Measurements from ENCODE around the gene PSMD10. TPM values are rescaled to one million over a fixed set of nuclear protein-coding genes. Genes with fewer than 3 reads are reported as not detected.

Gene PSMD10, protein sequence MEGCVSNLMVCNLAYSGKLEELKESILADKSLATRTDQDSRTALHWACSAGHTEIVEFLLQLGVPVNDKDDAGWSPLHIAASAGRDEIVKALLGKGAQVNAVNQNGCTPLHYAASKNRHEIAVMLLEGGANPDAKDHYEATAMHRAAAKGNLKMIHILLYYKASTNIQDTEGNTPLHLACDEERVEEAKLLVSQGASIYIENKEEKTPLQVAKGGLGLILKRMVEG
- total RNA-seq: 22.1 TPM
- long read RNA-seq, transcript PSMD10-201 (5 exons, 1,546 nt): major isoform, 20 of 26 reads
- long read RNA-seq, partial matches to known transcripts: 1 of 26 reads
- long read RNA-seq, other reads (novel, unspliced or antisense): 2 of 26 reads

DNA sequence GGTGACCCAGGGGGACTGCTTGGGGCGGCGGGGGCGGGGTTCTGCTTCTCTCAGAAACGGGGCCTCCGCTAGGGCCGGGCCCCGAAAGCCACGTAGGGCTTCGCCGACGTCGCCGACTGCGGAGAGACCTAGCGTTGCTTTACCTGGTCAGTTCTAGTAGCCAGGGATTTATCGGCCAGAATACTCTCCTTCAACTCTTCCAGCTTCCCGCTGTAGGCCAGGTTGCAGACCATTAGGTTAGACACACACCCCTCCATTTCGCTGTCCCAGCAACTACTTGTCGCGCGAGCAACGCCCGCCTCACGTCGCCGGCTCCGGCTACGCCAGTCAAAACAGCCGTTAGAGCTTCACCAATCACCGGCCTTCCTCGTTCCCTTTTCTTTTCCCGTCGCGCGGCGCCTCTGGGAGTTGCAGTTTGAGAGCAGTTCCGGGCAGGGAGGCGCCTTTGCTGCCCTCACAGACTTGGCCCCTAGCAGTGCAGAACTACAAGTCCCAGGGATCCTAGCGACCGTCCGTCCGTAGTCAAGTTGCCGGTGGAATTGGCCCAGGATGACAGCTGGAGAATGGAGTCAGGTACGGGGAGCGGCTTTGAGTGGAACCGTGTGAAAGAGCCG lies at the start of gene PSMD10, which contains the start of gene ATG4A:
Gene PSMD10, minus strand, starts transcription at position 279 of the 614 bp plus-strand sequence. Its CDS starts 22 bp downstream, at position 257.
Gene ATG4A, plus strand, starts transcription at position 515 of the 614 bp plus-strand sequence. Its CDS starts 49 bp downstream, at position 564.
- DNase-seq (ENCODE audit: low spot score): peak; percentile 96
- intact Hi-C loops (cut with DNase I): loop anchor here (5.0 kb wide), 1 partner anchor 41 kb away; no protein-coding TSS in a partner anchor

GRCh38 chrX:108138814-108139702 lies 47.7 kb upstream of the PSMD10 start:
- intact Hi-C loops (cut with DNase I): loop anchor here (2.0 kb wide), 1 partner anchor 118 kb away; no protein-coding TSS in a partner anchor
- no peak for DNase-seq (ENCODE audit: low spot score)

DNA sequence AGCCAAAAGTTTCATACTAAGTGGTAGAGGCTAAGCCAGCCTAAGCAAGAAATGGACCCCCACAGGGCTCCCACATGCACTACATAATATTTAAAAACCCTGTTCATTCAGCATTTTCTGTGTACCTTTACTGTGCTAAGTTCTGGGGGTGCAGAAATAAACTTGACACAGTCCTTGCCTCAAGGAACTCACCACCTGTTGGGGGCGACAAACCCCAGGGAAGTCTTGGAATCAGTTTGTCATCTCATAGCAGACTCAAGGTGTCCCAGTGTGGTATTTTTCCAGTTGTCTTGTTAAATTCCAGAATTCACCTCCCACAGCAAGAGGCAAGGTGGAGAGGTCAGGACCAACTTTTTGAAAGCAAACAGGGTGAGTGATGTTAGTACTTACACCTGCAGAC lies 43.4 kb upstream of the PSMD10 start:
- DNase-seq (ENCODE audit: low spot score): no peak
- intact Hi-C loops (cut with DNase I): loop anchor here (5.0 kb wide), 1 partner anchor 42 kb away; the partner anchor contains the start of genes ATG4A and PSMD10

- DNase-seq (ENCODE audit: low spot score): no peak
- intact Hi-C loops (cut with DNase I): loop anchor here (5.0 kb wide), 1 partner anchor 41 kb away; the partner anchor contains the start of genes ATG4A and PSMD10
These were observed 41.5 kb upstream of the PSMD10 start for GRCh38 chrX:108132876-108133275.

GRCh38 chrX:108132034-108132433 lies 40.7 kb upstream of the PSMD10 start:
- no peak for DNase-seq (ENCODE audit: low spot score)
- intact Hi-C loops (cut with DNase I): loop anchor here (5.0 kb wide), 1 partner anchor 40 kb away; the partner anchor contains the start of genes ATG4A and PSMD10

GRCh38 chrX:108131471-108131870 lies 40.1 kb upstream of the PSMD10 start:
- DNase-seq (ENCODE audit: low spot score): no peak
- intact Hi-C loops (cut with DNase I): loop anchor here (5.0 kb wide), 1 partner anchor 39 kb away; the partner anchor contains the start of genes ATG4A and PSMD10

DNA sequence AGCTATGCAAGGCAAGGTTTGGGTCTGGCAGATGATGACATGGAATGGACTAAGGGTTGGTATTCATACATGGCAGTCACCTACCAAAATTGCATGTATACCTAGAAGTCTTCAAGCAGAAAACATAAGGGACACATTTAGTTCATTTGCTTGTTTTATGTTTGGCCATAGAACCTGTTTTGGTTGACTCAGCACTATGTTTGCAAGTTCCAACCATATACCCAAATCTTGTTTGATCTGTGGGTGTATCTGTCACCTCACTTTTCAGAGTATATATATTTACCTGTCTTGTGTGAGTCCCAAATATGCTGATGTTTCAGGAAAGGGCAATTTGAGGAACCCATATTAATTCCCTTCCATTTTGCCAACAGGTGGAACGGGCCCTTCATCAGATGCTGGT lies 39.5 kb upstream of the PSMD10 start:
- DNase-seq (ENCODE audit: low spot score): no peak
- intact Hi-C loops (cut with DNase I): loop anchor here (5.0 kb wide), 1 partner anchor 39 kb away; the partner anchor contains the start of genes ATG4A and PSMD10

- intact Hi-C loops (cut with DNase I): no loop called here
- DNase-seq (ENCODE audit: low spot score): no peak
These were observed 35.8 kb upstream of the PSMD10 start for GRCh38 chrX:108127152-108127551.

GRCh38 chrX:108126661-108127060 lies 35.3 kb upstream of the PSMD10 start:
- no peak for DNase-seq (ENCODE audit: low spot score)
- intact Hi-C loops (cut with DNase I): no loop called here

DNA sequence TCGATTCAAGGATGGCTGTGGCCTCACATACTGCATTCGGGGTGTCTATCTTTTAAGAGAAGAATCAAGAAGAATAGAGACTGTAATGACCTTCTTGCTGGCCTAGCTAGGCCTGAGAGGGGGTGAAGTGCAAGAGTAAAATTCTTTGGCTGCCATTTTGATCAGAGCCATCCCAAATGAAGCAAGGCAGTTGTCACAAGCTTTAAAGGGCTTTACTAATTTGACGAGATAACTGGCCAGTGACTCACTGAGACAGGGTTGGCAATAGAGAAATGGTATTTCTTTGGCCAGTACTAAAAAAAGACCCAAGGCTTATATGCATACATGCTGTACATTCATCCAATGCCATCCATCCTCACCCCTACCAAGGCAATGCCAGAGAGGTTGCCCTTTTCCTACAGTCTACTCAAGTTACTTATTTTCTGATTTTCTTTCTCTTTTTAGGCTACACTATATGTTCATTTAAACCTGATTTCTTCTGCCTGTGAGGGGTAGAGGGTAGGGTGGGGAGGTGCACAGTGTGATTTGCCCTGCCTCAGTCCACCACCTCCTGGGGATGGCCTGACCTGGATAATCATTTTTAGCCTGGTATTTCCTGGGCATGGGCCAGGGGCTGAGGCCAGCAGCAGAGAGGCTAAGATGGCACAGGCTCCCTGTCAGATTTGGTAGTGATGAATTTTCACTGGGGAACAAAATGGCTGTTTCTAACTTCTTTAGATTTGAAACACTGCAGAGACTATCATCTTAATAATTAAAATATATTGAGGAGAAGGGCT lies 32.4 kb upstream of the PSMD10 start:
- no peak for DNase-seq (ENCODE audit: low spot score)
- intact Hi-C loops (cut with DNase I): no loop called here

- DNase-seq (ENCODE audit: low spot score): no peak
- intact Hi-C loops (cut with DNase I): no loop called here
These were observed 31.4 kb upstream of the PSMD10 start for GRCh38 chrX:108122748-108123147.

GRCh38 chrX:108121291-108121690 lies 29.9 kb upstream of the PSMD10 start:
- no peak for DNase-seq (ENCODE audit: low spot score)
- intact Hi-C loops (cut with DNase I): no loop called here

DNA sequence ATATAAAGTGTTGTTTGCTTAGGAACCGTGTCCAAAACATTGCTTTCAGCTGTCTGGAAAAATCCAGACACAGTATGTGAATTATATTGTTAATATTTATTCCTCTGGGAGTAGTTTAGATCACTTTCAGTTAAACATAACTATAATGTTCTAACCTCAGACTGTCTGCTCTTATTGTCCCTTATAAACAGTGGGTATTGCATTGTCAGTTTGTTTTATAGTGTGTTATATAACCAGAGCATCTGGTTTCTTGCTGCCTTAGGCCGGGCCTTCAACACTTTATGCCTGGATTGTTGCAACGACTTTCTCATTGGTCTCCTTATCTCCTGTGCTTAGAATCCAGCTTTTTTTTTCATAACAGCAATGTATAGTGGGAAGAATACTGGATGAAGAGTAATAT lies 26.6 kb upstream of the PSMD10 start:
- intact Hi-C loops (cut with DNase I): no loop called here
- DNase-seq (ENCODE audit: low spot score): no peak

DNA sequence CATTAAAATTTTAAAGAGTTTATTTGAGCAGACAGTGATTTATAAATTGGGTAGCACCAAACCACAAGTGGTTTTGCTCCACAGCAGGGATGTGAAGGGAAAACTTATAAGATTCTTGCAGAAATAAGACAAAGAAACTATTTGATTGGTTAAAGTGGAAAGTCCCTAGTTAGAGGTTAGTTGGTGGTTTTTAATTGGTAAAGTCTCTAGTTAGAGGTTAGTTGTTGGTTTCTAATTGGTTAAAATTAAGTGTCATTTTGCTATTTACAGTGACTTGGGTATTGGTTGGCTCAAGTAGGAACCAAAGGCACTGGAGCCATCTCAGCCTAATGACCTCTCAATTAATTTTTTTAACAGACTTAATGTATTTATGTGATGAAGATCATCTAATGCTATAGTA lies 23.2 kb upstream of the PSMD10 start:
- intact Hi-C loops (cut with DNase I): no loop called here
- DNase-seq (ENCODE audit: low spot score): no peak

- DNase-seq (ENCODE audit: low spot score): no peak
- intact Hi-C loops (cut with DNase I): no loop called here
These were observed 14.1 kb upstream of the PSMD10 start for GRCh38 chrX:108105473-108105872.

DNA sequence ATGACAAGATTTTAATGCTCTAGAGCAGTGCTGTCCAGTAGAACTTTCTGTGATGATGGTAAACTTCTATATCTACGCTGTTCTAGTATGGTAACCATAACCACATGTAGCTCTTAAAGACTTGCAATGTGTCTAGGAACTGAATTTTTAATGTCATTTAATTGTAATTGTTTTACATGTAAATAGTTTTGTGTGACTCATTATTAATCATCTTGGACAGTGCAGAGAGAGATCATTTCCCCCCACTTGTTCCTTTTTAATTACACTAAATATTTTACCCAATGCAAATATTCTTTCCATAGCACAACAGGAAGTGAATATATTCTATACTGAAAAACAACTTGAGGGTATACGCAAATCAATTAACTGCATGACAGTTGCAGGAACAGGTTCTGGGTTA lies 6.0 kb upstream of the PSMD10 start:
- no peak for DNase-seq (ENCODE audit: low spot score)
- intact Hi-C loops (cut with DNase I): no loop called here

GRCh38 chrX:108091878-108092291 lies 543 bp upstream of the PSMD10 start:
- intact Hi-C loops (cut with DNase I): loop anchor here (5.0 kb wide), 1 partner anchor 40 kb away; no protein-coding TSS in a partner anchor

GRCh38 chrX:108090491-108091263 lies 665 bp downstream of the PSMD10 start:
- intact Hi-C loops (cut with DNase I): loop anchor here (5.0 kb wide), 1 partner anchor 42 kb away; no protein-coding TSS in a partner anchor

More at GRCh38 chrX:108091878-108092291, 543 bp upstream of the PSMD10 start:
- DNase-seq (ENCODE audit: low spot score): no peak

More at GRCh38 chrX:108090491-108091263, 665 bp downstream of the PSMD10 start:
- DNase-seq (ENCODE audit: low spot score): no peak
